Upper lobe of left lung (tissue), 4 donors: ENCODE results near the gene PTGR2.

Source experiments
- CTCF ChIP-seq, 6 experiments: fragments of 450-650 bp in 4 of 6; fragments of 200-600 bp in 2 of 6; sonication (generic) in 2 of 6; IDR thresholded peaks; one replicate each; pipeline ENCODE4 v1.5.1; 2016 to 2019; ENCODE audit warnings: antibody characterized with exemption in 6 of 6
- POLR2A ChIP-seq, 4 donors: fragments of 450-650 bp; IDR thresholded peaks; one replicate each; pipeline ENCODE4 v1.5.1; 2016 to 2017; ENCODE audit warnings: antibody characterized with exemption in 4 of 4, mild to moderate bottlenecking in 2 of 4
- POLR2AphosphoS5 ChIP-seq, 2 donors: sonication (generic); formaldehyde crosslinking; IDR thresholded peaks; one replicate each; pipeline ENCODE4 v1.5.1; 2017; ENCODE audit warnings: antibody characterized with exemption in 2 of 2

GRCh38 chr14:73815849-73816248, 35.8 kb upstream of the PTGR2 start:
- no peak for TF ChIP-seq CTCF (IDR thresholded peaks at IDR 0.05)
- TF ChIP-seq POLR2AphosphoS5 (IDR thresholded peaks at IDR 0.05): no peak
- no peak for TF ChIP-seq POLR2A (IDR thresholded peaks at IDR 0.05)
